Muscle layer of duodenum (tissue), 2 donors: ENCODE measurements around the gene GAB4.

ENCODE experiments used
- H3K27ac ChIP-seq: one replicate; pipeline ENCODE4 v1.7.0; 2013; ENCODE audit warnings: mild to moderate bottlenecking, low read length
- H3K27me3 ChIP-seq: one replicate; pipeline ENCODE4 v1.7.0; 2013; ENCODE audit warnings: low read depth, mild to moderate bottlenecking, control low read depth, low read length
- H3K36me3 ChIP-seq, 2 donors: one replicate each; pipeline ENCODE4 v1.7.0; 2013; ENCODE audit warnings: low read length in 2 of 2, control low read depth in 1 of 2, mild to moderate bottlenecking in 1 of 2; ENCODE audit not compliant: insufficient read depth in 2 of 2, control insufficient read depth in 1 of 2
- H3K4me1 ChIP-seq, 2 donors: one replicate each; pipeline ENCODE4 v1.7.0; 2013; ENCODE audit warnings: low read length in 2 of 2, mild to moderate bottlenecking in 2 of 2, control low read depth in 1 of 2, moderate library complexity in 1 of 2; ENCODE audit not compliant: insufficient read depth in 2 of 2, control insufficient read depth in 1 of 2
- H3K4me3 ChIP-seq, 2 donors: one replicate each; pipeline ENCODE4 v1.7.0; 2013; ENCODE audit warnings: low read length in 2 of 2, low read depth in 1 of 2, mild to moderate bottlenecking in 1 of 2
- H3K9me3 ChIP-seq, 2 donors: one replicate each; pipeline ENCODE4 v1.7.0; 2013; ENCODE audit warnings: low read length in 2 of 2, control low read depth in 1 of 2, mild to moderate bottlenecking in 1 of 2; ENCODE audit not compliant: control insufficient read depth in 1 of 2
- donor health status: healthy.

Gene GAB4

DNA sequence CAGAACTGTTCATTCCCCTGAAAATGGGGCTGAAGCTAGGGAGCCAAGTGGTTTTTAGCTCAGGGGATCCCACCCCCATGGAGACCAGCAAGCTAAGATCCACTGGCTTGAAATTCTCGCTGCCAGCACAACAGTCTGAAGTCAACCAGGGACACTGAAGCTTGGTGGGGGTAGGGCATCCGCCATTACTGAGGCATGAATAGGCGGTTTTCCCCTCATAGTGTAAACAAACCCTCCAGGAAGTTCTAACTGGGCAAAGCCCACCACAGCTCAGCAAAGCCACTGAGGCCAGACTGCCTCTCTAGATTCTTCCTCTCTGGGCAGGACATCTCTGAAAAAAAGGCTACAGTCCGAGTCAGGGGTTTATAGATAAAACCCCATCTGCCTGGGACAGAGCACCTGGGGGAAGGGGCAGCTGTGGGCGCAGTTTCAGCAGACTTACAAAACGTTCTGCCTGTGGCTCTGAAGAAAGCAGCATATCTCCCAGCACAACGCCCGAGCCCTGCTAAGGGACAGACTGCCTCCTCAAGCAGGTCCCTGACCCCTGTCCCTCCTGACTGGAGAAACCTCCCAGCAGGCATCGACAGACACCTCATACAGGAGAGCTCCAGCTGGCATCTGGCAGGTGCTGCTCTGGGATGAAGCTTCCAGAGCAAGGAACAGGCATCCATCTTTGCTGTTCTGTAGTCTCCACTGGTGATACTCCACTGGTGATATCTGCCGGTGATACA lies 32.7 kb downstream of the GAB4 start:
- Histone ChIP-seq H3K27ac (no peak overlapping the region), H3K36me3 (no peaks in the 10 kb centered on the region), H3K9me3 (peaks cover 0 to 4% of the 10 kb centered on the region in 2 donors), H3K27me3 (no peaks in the 10 kb centered on the region), H3K4me3 (no peak overlapping the region), H3K4me1 (no peaks in the 10 kb centered on the region)

DNA sequence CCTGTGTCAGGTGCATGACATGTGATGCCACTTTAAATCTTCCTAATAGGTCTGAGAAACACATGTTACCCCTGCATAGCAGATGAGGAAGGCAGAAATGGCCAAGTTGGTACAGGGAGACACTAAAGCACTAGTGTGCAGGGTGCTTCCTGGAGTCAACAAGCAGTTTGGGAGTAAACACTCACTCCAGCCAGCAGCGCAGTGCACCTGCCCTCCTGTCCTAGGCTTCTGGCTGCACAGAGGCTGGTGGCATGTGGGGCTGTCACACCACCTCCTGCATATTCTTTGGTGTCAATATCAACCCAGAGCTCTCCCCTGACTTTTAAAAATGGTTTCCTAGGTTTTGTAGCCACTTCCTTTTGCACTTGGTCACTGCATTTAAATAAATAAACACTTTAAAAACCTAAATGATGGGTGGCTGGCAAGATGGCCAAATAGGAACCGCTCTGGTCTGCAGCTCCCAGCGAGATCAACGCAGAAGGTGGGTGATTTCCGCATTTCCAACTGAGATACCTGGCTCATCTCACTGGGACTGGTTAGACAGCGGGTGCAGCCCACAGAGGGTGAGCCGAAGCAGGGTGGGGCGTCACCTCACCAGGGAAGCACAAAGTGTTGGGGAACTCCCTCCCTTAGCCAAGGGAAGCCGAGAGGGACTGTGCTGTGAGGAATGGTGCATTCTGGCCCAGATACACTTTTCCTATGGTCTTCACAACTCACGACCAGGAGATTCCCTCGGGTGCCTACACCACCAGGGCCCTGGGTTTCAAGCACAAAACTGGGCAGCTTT lies 33.5 kb downstream of the GAB4 start:
- Histone ChIP-seq H3K9me3 (no peaks in the 10 kb centered on the region), H3K27me3 (no peaks in the 10 kb centered on the region), H3K4me3 (no peak overlapping the region), H3K27ac (no peak overlapping the region), H3K4me1 (no peaks in the 10 kb centered on the region), H3K36me3 (no peaks in the 10 kb centered on the region)

DNA sequence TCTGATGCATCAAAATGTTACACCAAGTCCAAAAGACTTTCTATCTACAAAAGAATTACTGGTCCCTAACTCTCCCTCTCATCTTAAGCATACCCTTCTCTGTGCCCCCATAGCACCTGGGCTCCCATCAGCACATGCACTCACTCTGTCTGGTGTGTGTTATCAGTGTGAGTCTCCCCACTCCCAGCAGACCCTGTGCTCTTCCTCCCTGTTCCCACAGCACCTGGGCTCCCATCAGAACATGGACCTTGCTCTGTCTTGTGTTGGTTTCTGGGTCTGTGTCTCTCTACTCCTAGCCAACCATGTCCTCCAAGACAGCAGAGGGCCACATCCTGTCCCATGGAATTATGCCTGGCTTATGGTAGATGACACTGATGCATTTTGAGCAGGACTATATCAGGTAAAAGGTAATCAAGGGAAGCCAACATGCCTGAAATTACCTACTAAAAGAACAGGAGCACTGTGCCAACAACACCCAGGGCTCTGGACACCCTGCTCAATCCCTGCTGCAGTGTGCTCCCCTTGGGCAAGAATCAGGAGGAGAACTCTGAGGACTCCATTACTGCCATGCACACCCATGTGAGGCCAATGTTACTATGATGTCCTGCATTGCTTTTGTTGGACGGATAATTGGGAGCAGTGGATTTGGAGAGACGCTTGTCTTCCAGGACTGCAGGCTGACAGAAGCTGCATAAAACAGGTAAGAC lies 34.3 kb downstream of the GAB4 start:
- H3K27me3 ChIP-seq: no peaks in the 10 kb centered on the region
- H3K27ac ChIP-seq: no peak overlapping the region
- H3K36me3 ChIP-seq: no peaks in the 10 kb centered on the region
- H3K4me1 ChIP-seq: no peaks in the 10 kb centered on the region
- no peak overlapping the region for H3K4me3 ChIP-seq
- H3K9me3 ChIP-seq: no peaks in the 10 kb centered on the region

DNA sequence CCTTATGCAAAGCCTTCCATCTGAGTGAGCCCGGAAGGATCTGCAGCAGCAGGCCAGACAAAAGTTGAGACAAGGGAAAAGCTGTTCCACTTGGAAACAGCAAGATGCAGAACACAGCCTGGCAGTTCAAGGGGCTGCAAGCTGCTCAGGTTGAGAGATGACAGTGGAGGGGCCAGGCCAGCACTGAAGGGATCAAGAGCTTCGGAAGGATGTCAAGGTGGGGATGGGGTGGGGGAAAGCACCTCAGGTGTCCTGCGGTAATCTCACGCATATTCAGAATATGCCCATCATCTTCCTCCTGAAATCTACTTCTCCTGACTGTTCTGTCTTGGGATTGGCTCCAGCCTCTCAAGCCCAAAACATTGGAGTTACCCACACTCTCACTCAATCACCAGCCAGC lies 35.7 kb downstream of the GAB4 start:
- Histone ChIP-seq H3K4me3 (no peak overlapping the region), H3K27ac (no peak overlapping the region), H3K9me3 (no peaks in the 10 kb centered on the region), H3K4me1 (no peaks in the 10 kb centered on the region), H3K36me3 (no peaks in the 10 kb centered on the region), H3K27me3 (no peaks in the 10 kb centered on the region)

DNA sequence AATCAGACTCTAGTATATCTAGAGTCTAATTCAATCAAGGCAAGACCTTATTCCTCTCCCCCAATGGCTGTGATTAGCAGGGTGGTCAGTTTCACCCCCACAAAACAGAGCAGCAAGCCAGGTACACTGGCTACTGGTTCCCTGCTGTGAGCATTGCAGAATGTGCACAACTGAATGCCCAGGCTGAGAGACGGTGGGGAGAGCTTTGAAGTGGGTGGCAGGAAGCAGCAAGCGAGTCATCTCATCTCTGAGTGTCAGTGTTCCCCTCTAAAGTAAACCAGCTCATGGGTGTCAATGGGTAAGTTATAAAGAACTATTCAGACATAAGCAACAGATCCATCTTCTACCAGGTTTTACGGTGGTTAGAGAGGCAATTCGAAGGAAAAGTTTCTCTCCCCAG lies 37.6 kb downstream of the GAB4 start:
- no peaks in the 10 kb centered on the region for H3K4me1 ChIP-seq
- no peak overlapping the region for H3K4me3 ChIP-seq
- no peaks in the 10 kb centered on the region for H3K27me3 ChIP-seq
- no peaks in the 10 kb centered on the region for H3K36me3 ChIP-seq
- no peak overlapping the region for H3K27ac ChIP-seq
- no peaks in the 10 kb centered on the region for H3K9me3 ChIP-seq

DNA sequence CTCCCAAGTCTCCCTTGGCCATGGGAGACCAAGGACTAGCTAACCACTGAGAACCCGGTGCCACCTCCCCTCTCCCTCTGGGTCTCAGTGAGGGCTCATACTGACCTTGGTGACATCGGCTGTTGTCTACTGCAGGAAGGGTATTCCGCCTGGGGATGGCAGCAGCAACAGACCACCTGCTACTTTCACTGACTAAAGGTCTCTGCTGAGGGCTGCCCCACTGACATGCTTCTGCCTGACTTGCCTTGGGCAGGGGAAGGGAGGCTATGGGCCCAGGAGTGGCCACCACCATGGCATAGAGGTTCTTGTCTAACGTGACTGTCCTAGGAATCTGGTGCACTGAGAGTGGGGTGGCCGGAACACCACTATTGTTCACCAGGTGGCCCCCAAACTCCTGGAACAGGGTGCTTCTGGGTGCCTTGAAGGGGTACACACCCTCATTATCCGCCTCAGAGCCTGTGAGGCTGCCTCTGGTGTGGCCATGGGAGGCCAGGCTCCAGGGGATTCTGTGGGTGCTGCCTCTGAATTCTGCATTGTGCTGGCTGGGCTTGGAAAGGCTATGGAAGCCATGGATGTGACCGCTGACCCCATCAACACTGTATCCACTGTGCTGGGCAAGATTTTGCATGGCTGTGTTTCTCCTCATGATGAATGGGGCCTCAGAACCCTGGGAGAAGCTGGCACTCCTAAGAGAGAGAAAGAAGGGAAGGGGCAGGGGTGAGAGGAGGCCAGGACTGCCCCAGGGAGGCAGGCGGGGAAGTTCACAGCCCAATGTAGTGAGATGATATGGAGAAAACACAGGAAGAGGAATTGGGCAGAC lies 38.3 kb downstream of the GAB4 start:
- Histone ChIP-seq H3K36me3 (no peaks in the 10 kb centered on the region), H3K4me1 (no peaks in the 10 kb centered on the region), H3K4me3 (no peak overlapping the region), H3K27ac (no peak overlapping the region), H3K27me3 (no peaks in the 10 kb centered on the region), H3K9me3 (no peaks in the 10 kb centered on the region)

DNA sequence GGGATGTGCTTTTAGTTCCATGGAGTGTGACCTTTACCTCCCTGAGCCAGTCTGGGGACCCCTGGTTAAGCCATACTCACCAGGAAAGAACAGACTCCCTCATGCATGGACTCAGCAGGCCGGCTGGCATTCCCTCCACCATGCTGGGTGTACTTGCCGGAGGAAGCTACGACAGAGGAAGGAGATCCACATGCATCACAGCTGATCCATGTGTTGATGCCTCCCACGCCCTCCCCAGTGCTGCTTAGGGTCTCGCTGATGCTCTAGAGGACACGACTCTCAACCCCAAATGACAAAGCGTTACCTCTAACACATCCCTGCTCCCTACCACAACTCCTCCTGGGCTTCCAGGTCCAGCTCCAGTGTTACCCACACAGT lies 39.8 kb downstream of the GAB4 start:
- H3K27me3 ChIP-seq: no peaks in the 10 kb centered on the region

DNA sequence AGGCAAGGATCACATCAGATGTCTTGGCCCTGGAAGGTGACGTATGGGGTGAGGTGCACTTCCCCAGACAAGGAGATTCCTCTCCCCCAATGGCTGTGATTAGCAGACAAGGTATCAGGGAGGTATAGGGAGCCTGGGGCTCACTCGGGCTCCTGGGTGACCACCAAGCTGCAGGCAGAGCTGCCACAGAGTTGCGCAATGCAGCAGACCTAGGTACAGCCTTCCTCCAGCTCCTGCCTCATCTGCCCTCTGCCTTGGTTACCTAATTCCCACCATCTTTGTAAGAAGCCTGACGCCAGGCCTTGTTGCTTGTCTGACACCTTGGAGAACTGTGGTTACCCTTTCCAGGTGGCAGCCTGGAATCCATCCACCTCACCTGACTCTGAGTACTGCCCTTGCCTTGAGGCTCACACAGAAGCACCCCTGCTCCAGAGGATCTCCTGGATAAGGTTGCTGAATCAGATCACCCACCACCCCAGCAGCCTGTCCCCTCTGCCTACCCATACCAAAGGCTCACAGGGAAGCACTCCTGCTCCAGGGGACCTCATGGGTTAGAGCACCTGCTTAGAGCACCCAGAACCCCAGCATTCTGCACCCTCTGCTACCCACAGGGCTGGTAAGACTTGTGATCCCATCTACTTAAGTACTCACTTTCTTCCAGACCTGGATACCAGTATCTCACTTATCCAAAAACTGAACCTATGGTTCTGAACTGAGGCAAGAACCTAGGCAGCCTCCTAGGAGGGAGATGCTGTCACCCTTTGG lies 40.4 kb downstream of the GAB4 start:
- Histone ChIP-seq H3K4me1 (no peaks in the 10 kb centered on the region), H3K4me3 (no peak overlapping the region), H3K36me3 (no peaks in the 10 kb centered on the region), H3K27ac (no peak overlapping the region), H3K9me3 (no peaks in the 10 kb centered on the region), H3K27me3 (no peaks in the 10 kb centered on the region)

More for the DNA sequence above, 39.8 kb downstream of the GAB4 start:
- no peak overlapping the region for H3K4me3 ChIP-seq
- no peaks in the 10 kb centered on the region for H3K4me1 ChIP-seq
- H3K36me3 ChIP-seq: no peaks in the 10 kb centered on the region
- H3K9me3 ChIP-seq: no peaks in the 10 kb centered on the region
- H3K27ac ChIP-seq: no peak overlapping the region

DNA sequence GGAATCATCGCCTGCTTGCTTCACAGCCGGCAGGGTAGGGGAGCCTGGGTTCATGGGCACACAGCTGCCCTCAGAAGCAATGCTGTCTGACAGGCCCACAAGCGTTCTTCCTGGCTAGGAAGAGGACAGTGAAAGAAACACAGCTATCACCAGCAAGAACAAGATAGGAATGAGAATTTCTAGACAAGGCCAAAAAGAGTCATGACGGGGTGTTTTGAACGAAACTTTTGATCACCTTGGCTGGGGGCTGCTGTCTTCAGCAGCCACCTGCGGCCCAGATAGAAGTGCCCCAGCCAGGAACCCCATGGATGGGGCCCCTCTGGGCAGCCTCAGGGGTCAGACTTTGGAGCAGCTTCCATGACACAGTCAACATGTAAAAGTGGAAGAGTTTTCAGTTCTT lies 41.8 kb downstream of the GAB4 start:
- no peaks in the 10 kb centered on the region for H3K36me3 ChIP-seq
- no peaks in the 10 kb centered on the region for H3K9me3 ChIP-seq
- H3K4me3 ChIP-seq: no peak overlapping the region
- no peaks in the 10 kb centered on the region for H3K4me1 ChIP-seq
- no peaks in the 10 kb centered on the region for H3K27me3 ChIP-seq
- H3K27ac ChIP-seq: no peak overlapping the region

DNA sequence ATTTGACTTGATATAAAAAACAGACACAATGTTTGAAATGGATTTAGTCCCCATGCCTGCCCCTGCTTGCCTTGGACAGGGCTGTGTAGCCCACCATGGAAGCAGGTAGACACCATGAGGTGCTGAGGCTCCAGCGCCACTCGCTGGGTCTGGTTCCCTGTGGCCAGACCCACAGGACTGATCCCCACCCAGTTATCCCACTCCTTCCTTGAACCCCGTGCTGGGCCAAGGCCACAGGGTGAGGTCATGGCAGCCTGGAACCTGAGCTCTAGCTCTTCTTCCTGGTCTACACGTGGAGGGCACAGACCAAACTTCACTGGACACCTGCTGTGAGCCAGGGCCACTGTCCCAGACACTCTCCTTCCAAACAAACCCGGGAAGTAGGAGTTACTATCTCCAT lies 42.5 kb downstream of the GAB4 start:
- Histone ChIP-seq H3K4me3 (no peak overlapping the region), H3K27me3 (no peaks in the 10 kb centered on the region), H3K9me3 (no peaks in the 10 kb centered on the region), H3K36me3 (no peaks in the 10 kb centered on the region), H3K27ac (no peak overlapping the region), H3K4me1 (no peaks in the 10 kb centered on the region)
